ENCODE data around the gene SUMF2. TPM values are rescaled to one million over a fixed set of nuclear protein-coding genes. Genes with fewer than 3 reads are reported as not detected.

Gene SUMF2
- total RNA-seq, 4 donors from 2014 or later = 84.2 to 117 (median 88.6) TPM

DNA sequence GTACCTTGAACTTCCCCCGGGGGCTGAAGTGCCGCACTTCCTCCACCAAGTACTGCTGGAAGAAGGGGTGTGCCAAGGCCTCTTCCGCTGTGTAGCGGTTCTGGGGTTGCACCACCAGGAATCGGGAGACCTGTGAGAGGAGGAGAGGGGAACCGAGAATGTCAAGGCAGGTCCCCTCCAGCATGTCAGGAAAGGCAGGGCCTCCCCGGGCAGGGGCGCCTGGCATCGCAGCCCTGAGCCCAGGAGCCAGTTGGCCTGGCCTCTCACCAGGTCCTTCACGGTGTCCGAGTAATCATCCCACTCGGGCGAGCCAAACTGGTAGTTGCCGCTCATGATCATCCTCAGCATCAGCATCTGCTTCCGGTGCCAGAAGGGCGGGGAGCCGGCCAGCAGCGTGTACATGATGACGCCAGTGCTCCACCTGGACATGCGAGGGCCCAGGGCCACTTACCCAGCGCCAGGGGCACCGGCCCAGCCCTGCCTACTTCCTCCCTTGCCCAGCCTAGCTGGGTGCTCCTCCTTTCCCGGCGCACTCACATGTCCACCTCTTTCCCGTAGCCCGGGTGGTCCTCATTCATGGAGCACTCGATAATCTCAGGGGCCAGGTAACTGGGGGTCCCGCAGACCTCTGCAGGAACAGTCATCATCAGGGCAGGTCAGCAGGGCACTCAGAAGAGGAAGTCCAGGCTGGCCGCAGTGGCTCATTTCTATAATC is 17.7 kb downstream of the SUMF2 start:
- Histone ChIP-seq H3K36me3 (peaks cover 0 to 62% of the 10 kb centered on the region in 2 donors), H3K4me1 (peaks cover 0 to 36% (median 14%) of the 10 kb centered on the region in 3 donors), H3K27ac (peak overlapping the region in 1 of 4 donors; percentile 3), H3K27me3 (no peaks in the 10 kb centered on the region), H3K9me3 (no peaks in the 10 kb centered on the region), H3K4me3 (no peak overlapping the region)
- TF ChIP-seq EP300 (IDR thresholded peaks at IDR 0.05) (no peak), POLR2A (IDR thresholded peaks at IDR 0.05) (no peak), POLR2AphosphoS5 (IDR thresholded peaks at IDR 0.05) (no peak)
- TF ChIP-seq, protein P1, sequence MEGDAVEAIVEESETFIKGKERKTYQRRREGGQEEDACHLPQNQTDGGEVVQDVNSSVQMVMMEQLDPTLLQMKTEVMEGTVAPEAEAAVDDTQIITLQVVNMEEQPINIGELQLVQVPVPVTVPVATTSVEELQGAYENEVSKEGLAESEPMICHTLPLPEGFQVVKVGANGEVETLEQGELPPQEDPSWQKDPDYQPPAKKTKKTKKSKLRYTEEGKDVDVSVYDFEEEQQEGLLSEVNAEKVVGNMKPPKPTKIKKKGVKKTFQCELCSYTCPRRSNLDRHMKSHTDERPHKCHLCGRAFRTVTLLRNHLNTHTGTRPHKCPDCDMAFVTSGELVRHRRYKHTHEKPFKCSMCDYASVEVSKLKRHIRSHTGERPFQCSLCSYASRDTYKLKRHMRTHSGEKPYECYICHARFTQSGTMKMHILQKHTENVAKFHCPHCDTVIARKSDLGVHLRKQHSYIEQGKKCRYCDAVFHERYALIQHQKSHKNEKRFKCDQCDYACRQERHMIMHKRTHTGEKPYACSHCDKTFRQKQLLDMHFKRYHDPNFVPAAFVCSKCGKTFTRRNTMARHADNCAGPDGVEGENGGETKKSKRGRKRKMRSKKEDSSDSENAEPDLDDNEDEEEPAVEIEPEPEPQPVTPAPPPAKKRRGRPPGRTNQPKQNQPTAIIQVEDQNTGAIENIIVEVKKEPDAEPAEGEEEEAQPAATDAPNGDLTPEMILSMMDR (IDR thresholded peaks at IDR 0.05) = no peak
- no peak for ATAC-seq
- WGBS, 2 donors (ENCODE audit: low coverage in 1 of 2) = 91 to 100% methylated on average over 5 to 9 of the region's 29 CpGs

DNA sequence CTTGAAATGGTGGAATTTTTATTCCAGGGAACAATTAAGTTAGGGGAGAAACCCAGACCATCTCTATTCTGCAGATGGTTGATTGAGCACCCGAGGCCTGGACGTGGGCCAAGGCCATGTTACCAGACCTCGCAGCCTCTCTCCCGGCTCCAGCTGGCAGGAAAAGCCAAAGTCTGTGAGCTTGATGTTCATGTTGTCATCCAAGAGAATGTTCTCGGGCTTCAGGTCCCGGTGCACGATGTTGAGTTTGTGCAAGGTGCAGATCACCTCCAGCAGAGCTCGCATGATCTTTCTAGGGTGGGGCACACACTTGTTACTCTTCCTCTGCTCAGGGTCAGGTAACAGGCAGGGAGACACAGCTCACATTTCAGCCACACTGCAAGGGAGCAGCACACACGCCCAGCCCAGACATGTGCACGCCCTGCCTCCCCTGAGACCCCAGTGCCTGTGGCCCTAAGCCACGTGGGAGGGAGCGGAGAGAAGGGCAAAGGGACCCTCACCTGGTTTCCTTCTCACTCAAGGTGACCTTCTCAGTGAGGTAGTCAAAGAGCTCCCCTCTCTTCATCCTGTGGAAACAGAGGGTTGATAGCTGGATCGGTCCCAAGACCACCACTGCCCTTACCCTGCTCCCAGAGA is 19.2 kb downstream of the SUMF2 start:
- Histone ChIP-seq H3K27ac (peak overlapping the region in 1 of 4 donors; percentile 2), H3K27me3 (no peaks in the 10 kb centered on the region), H3K36me3 (peaks cover 0 to 62% of the 10 kb centered on the region in 2 donors), H3K4me3 (no peak overlapping the region), H3K9me3 (no peaks in the 10 kb centered on the region), H3K4me1 (peaks cover 0 to 36% (median 14%) of the 10 kb centered on the region in 3 donors)
- 4 to 12% methylated on average over 4 to 9 of the region's 13 CpGs for WGBS, 2 donors (ENCODE audit: low coverage in 1 of 2)
- TF ChIP-seq, protein P1 (IDR thresholded peaks at IDR 0.05) = no peak
- TF ChIP-seq EP300 (IDR thresholded peaks at IDR 0.05) (no peak), POLR2A (IDR thresholded peaks at IDR 0.05) (no peak), POLR2AphosphoS5 (IDR thresholded peaks at IDR 0.05) (no peak)
- ATAC-seq = peak; percentile 37

- H3K36me3 ChIP-seq = peaks cover 0 to 54% of the 10 kb centered on the region in 2 donors
- no peaks in the 10 kb centered on the region for H3K9me3 ChIP-seq
- H3K4me1 ChIP-seq = peaks cover 0 to 21% (median 9%) of the 10 kb centered on the region in 3 donors
- H3K27me3 ChIP-seq = no peaks in the 10 kb centered on the region
- 87 to 96% methylated on average over 4 to 7 of the region's 7 CpGs for WGBS, 2 donors (ENCODE audit: low coverage in 1 of 2)
- H3K27ac ChIP-seq = no peak overlapping the region
- no peak for ATAC-seq
- H3K4me3 ChIP-seq = no peak overlapping the region
- TF ChIP-seq POLR2AphosphoS5 (IDR thresholded peaks at IDR 0.05) = no peak
- TF ChIP-seq POLR2A (IDR thresholded peaks at IDR 0.05) = no peak
- no peak for TF ChIP-seq EP300 (IDR thresholded peaks at IDR 0.05)
- TF ChIP-seq, protein P1 (IDR thresholded peaks at IDR 0.05) = no peak
These were observed 22.7 kb downstream of the SUMF2 start for GRCh38 chr7:56086761-56087160.

GRCh38 chr7:56087445-56087844 is 23.4 kb downstream of the SUMF2 start:
- no peak for TF ChIP-seq EP300 (IDR thresholded peaks at IDR 0.05)
- TF ChIP-seq POLR2A (IDR thresholded peaks at IDR 0.05) = no peak
- no peak for TF ChIP-seq POLR2AphosphoS5 (IDR thresholded peaks at IDR 0.05)
- TF ChIP-seq, protein P1 (IDR thresholded peaks at IDR 0.05) = no peak
- peaks cover 0 to 28% (median 16%) of the 10 kb centered on the region in 3 donors for H3K4me1 ChIP-seq
- H3K27me3 ChIP-seq = no peaks in the 10 kb centered on the region
- no peak overlapping the region for H3K27ac ChIP-seq
- no peak for ATAC-seq
- no peak overlapping the region for H3K4me3 ChIP-seq
- H3K36me3 ChIP-seq = peaks cover 0 to 47% of the 10 kb centered on the region in 2 donors
- no peaks in the 10 kb centered on the region for H3K9me3 ChIP-seq
- WGBS, 2 donors (ENCODE audit: low coverage in 1 of 2) = 87% methylated on average over 10 of the region's 16 CpGs; no CpG with 5 or more reads in 1 of the 2 donors

All from gastroesophageal sphincter (tissue), 4 donors.